Measurements from ENCODE around the gene PDE12. TPM values are rescaled to one million over a fixed set of nuclear protein-coding genes. Genes with fewer than 3 reads are reported as not detected.
A peak's percentile ranks its signal among the peaks of the same experiment; 100 is the strongest.

The PDE12 gene, protein sequence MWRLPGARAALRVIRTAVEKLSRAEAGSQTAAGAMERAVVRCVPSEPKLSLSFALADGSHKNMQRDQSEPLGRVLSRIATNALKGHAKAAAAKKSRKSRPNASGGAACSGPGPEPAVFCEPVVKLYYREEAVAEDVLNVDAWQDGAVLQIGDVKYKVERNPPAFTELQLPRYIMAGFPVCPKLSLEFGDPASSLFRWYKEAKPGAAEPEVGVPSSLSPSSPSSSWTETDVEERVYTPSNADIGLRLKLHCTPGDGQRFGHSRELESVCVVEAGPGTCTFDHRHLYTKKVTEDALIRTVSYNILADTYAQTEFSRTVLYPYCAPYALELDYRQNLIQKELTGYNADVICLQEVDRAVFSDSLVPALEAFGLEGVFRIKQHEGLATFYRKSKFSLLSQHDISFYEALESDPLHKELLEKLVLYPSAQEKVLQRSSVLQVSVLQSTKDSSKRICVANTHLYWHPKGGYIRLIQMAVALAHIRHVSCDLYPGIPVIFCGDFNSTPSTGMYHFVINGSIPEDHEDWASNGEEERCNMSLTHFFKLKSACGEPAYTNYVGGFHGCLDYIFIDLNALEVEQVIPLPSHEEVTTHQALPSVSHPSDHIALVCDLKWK
- polyA plus RNA-seq (2012; ENCODE audit: missing spikeins): 7.6 TPM

DNA sequence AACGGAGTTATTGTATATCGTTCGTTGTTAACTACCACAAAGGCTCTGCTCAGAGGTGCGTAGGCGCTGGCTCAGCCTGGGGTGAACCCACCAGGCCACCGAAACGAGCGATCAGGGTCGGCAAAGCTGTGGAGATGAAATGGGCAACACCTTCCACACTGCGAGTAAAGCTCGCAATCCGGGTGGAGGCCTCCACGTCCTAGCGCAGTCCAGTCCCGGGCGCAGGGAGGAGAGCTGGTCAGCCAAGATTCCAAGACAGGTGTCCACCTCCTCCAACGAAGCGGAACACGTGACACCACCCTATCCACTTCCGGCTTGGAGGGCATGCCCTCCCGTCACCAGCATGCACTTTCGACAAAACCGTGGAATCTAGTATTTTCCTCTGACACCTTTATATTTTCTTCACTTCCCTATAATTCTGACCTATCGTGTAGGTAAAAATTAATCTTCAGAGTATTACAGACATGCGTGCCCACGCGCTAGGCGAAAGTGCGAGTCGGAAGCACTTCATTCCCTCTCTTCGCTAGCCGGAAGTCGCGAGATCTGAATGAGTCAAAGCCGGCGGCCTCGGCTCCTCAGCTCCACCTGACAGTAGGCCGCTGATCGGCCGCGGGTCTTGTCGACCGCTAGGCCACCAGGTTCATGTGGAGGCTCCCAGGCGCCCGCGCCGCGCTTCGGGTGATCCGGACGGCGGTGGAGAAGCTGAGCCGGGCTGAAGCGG, at the start of gene PDE12:
PDE12 (plus strand) TSS at position 537 of the 721 bp plus-strand sequence; CDS start at position 643, 106 bp downstream.
- peak; percentile 97 for FAIRE-seq
- TF ChIP-seq POLR2AphosphoS5 (IDR thresholded peaks at IDR 0.05; ENCODE audit: low read depth, low read length) (peak; percentile 93), POLR2A (IDR thresholded peaks at IDR 0.05; ENCODE audit: low read depth, low read length) (peak; percentile 98), TAF1 (IDR thresholded peaks at IDR 0.05; ENCODE audit: borderline replicate concordance, low read depth, low read length) (peak; percentile 74)
- peak; percentile 74 for DNase-seq (ENCODE audit: insufficient read length)

DNA sequence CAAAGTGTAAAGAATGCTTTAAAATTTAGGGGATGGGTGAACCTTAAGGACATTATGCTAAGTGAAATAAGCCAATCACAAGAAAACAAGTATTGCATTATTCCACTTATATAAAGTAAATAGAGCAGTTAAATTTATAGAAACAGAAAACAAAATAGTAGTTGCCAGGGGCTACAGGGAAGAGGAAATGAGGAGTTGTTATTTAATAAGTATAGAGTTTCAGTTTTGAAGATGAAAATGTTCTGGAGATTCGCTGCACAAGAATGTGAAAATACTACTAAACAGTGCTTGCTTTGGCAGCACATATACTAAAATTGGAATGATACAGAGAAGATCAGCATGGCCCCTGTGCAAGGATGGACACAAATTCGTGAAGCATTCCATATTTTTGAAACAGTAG, 43.9 kb upstream of the PDE12 start:
- no peak for DNase-seq (ENCODE audit: insufficient read length)
- no peak for FAIRE-seq
- TF ChIP-seq TAF1 (IDR thresholded peaks at IDR 0.05; ENCODE audit: borderline replicate concordance, low read depth, low read length) (no peak), POLR2AphosphoS5 (IDR thresholded peaks at IDR 0.05; ENCODE audit: low read depth, low read length) (no peak), POLR2A (IDR thresholded peaks at IDR 0.05; ENCODE audit: low read depth, low read length) (no peak)

DNA sequence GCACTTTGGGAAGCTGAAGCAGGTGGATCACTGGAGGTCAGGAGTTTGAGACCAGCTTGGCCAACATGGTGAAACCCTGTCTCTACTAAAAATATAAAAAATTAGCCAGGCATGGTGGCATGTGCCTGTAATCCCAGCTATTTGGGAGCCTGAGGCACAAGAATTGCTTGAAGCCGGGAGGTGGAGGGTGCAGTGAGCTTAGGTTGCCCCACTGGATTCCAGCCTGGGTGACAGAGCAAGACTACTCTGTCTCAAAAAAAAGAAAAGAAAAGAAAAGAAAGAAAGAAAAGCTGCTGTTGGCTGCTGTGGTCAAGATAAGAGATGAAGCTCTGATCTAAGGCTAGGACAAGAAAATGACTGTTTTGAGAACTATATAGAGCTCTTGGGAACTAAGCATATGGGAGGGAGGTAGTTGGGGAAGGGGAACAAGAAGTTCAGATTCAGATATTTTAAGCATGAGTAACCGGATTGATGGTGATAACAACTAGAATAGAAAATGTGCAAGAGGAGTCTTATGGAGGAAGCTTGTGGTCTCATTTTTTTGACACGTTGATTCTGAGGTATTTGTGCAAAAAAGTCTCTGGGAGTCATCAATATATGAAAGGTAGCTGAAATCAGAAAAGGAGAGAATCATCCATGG, 37.7 kb upstream of the PDE12 start:
- no peak for FAIRE-seq
- no peak for DNase-seq (ENCODE audit: insufficient read length)
- TF ChIP-seq TAF1 (IDR thresholded peaks at IDR 0.05; ENCODE audit: borderline replicate concordance, low read depth, low read length) (no peak), POLR2AphosphoS5 (IDR thresholded peaks at IDR 0.05; ENCODE audit: low read depth, low read length) (no peak), POLR2A (IDR thresholded peaks at IDR 0.05; ENCODE audit: low read depth, low read length) (no peak)

DNA sequence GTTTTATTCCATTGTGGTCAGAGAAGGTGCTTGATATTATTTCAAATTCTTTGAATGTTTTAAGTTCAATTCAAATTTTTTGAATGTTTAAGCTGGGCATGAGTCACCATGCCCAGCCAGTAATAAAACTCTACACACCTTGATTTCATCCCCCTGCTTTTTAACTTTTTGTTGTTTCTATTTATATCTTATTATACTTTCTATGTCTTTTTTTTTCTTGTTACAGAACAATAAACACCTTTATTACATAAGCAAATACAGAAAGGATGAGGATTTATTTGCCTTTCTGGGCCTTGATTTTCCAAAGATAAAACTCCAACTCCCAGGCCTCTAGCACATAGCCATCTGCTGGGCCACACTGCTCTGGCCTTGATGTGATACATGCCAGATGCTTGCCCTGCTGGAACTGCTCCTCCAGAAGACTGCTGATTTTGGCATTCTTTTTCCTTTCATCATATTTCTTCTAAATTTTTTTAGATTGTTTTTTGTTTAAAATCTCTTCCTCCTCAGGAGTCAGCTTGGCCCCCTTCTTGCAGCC, 25.9 kb upstream of the PDE12 start:
- DNase-seq (ENCODE audit: insufficient read length): no peak
- no peak for FAIRE-seq
- no peak for TF ChIP-seq POLR2AphosphoS5 (IDR thresholded peaks at IDR 0.05; ENCODE audit: low read depth, low read length)
- TF ChIP-seq POLR2A (IDR thresholded peaks at IDR 0.05; ENCODE audit: low read depth, low read length): no peak
- TF ChIP-seq TAF1 (IDR thresholded peaks at IDR 0.05; ENCODE audit: borderline replicate concordance, low read depth, low read length): no peak

DNA sequence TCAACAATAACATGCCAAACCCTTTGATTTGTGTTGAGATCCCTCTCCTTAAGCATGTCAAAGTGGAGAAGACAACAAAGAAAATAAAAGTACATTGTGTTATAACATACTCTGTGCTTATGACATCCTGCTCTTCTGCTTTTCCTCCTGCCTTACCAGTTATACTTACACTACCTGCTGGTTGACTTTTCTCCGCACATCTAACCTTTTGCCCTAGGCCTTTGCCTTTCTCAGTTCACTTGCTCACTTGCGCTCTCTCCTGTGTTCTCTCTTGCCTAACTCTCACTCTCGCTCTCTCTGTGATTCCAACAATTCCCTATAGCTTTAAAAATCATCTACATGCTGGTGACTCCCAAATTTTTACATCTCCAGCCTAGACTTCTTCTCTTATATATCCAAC, 17.6 kb upstream of the PDE12 start:
- DNase-seq (ENCODE audit: insufficient read length) (no peak), FAIRE-seq (no peak)

DNA sequence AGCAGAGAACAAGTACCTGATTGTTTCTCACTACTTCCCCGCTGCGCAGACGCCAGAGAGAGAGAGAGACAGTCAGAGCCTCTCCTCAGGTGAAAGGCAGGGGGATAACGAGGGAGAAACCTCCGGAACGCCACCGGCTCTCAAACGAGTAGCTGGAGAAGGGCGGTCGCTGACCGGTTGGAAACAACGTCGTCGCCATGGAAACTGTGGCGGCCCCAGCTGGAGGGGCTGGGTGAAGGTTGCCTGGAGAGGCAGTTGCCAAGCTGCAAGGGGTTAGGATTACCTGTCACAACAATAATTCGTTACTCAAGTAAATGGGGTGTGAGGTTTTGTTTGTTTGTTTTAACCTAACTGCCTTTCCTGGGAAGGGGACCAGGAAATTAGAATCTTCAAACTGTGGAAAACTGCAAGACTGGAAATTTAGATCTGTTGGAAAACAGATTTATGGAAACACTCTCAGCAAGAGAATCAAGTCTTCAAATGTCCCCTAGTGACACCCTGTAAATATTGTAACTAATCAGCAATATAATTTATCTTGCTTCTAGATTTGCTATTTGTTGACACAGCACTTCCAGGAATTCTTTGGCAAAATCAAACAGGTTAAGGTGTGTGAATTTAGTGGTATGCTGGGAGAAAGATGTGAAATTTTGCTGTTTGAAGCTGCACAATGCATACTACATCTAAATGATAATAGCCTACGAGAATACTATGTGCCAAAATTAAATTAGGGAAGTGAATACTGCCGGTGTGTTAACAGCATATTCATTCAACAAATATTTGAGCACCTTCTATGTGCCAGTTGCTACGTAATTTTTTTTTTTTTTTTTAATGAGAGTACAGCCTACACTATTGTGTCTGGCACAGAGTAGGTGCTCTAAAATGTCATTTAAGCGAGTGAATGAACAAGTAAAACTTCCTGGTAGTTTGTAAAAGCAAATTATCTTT, 11.6 kb upstream of the PDE12 start, which contains the start of gene DNAH12:
DNAH12 (minus strand) TSS at position 164 of the 945 bp plus-strand sequence. CDS start 1,474 bp downstream, outside the sequence.
- TF ChIP-seq TAF1 (IDR thresholded peaks at IDR 0.05; ENCODE audit: borderline replicate concordance, low read depth, low read length): no peak
- no peak for TF ChIP-seq POLR2A (IDR thresholded peaks at IDR 0.05; ENCODE audit: low read depth, low read length)
- no peak for TF ChIP-seq POLR2AphosphoS5 (IDR thresholded peaks at IDR 0.05; ENCODE audit: low read depth, low read length)
- DNase-seq (ENCODE audit: insufficient read length) (no peak), FAIRE-seq (peak; percentile 63)

More for the DNA sequence above, 17.6 kb upstream of the PDE12 start:
- no peak for TF ChIP-seq POLR2AphosphoS5 (IDR thresholded peaks at IDR 0.05; ENCODE audit: low read depth, low read length)
- no peak for TF ChIP-seq POLR2A (IDR thresholded peaks at IDR 0.05; ENCODE audit: low read depth, low read length)
- no peak for TF ChIP-seq TAF1 (IDR thresholded peaks at IDR 0.05; ENCODE audit: borderline replicate concordance, low read depth, low read length)

DNA sequence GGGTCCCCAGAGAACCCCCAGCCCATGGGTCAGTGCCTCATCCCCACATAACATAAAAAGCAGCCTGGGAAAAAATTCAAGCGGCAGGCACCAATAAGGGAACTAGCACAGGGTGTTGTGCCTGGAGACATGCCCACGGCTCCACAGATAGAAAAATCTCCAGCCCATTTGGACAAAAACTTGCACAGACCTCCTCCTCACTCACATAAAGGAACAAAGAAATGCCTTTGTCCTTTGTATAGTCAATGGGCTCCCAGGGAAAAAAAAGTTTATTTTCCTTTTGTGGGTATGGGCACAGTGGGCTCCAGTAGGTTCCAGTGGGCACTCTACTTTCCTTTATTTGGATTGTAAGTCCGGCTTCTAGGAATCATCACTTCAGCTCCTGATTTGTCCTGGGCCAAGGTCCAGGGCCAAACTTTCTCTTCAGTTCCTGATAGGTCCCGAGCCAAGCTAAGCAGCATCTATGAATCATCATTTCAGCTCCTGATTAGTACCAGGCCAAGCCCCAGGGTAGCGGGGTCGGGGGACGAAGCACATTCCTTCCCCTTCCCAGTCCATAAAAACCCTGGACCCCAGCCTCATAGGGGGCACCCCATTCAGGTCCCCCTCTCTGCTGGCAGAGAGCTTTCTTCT, 10.3 kb upstream of the PDE12 start:
- TF ChIP-seq TAF1 (IDR thresholded peaks at IDR 0.05; ENCODE audit: borderline replicate concordance, low read depth, low read length) (no peak), POLR2A (IDR thresholded peaks at IDR 0.05; ENCODE audit: low read depth, low read length) (no peak)
- no peak for FAIRE-seq
- DNase-seq (ENCODE audit: insufficient read length): no peak

DNA sequence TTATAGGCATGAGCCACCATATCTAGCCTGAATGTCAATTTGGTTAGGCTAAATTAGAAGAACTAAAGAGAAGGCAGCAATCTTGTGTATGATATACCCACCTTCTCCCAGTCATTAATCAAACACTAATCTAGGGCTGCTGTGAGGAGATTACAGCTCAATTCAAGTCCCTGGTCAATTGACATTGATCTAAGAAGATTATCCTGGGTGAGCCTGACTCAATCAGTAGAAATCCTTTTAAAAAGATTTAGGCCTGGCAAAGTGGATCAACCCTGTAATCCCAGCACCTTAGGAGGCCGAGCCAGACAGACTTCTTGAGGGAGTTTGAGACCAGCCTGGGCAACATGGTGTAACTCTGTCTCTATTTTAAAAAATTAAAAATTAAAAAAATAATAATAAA, 9.5 kb upstream of the PDE12 start:
- peak; percentile 36 for FAIRE-seq
- no peak for TF ChIP-seq TAF1 (IDR thresholded peaks at IDR 0.05; ENCODE audit: borderline replicate concordance, low read depth, low read length)
- TF ChIP-seq POLR2AphosphoS5 (IDR thresholded peaks at IDR 0.05; ENCODE audit: low read depth, low read length): no peak
- TF ChIP-seq POLR2A (IDR thresholded peaks at IDR 0.05; ENCODE audit: low read depth, low read length): no peak
- DNase-seq (ENCODE audit: insufficient read length): no peak

DNA sequence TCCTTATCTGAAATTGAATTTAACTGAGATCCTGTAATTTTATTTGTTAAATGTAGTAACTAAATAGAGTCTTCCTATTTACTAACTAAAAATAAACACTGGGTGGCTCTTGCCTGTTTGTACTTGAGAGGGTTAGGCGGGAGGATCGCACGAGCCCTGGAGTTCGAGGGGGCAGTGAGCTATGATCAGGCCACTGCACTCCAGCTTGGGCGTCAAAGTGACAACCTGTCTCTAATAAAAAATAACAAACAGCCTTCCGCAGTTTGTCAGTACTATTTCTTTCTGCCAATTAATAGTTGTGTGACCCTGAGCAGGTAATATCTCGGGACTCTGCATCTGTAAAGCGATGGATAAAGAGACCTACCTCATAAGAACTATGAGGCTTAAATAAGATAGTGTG, 768 bp upstream of the PDE12 start:
- FAIRE-seq: no peak
- no peak for DNase-seq (ENCODE audit: insufficient read length)
- TF ChIP-seq TAF1 (IDR thresholded peaks at IDR 0.05; ENCODE audit: borderline replicate concordance, low read depth, low read length) (no peak), POLR2A (IDR thresholded peaks at IDR 0.05; ENCODE audit: low read depth, low read length) (no peak), POLR2AphosphoS5 (IDR thresholded peaks at IDR 0.05; ENCODE audit: low read depth, low read length) (no peak)
